ENCODE results near the gene BIN2.

DNA sequence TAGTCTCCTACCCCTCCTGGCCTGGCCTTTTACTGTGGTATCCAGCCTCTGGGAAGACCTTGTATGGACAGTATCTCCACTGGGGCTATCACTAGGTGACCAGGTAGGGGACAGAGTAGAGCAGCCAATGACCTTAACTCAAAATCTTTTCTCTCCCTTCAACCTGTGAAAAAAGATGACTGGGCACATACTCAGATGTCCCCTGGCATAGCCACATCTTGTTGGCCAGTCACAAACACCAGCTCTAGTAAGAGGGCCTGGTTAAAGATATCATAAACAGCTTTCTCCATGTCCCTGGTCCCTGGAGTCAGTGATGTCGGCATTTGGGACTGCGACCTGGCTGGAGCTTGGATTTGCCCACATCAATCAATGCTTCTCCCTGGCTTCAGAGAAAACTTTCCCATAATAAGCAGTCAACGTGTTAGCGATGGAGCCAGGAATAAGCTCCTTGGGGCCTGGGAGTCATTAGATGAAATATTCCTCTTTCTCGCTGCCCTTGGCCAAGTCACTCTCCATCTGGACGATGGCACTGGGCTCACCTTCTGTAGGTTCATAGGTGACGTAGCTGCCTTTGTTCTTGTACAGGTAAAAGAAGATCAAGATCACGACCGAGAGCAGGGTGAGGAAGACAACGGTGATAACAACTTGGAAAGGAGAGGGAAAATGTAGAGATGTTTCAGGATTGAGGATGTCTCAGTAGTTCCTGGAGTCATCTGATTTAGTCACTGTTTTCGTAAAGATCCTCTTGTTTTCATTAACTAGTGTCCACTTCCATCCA lies 78.3 kb downstream of the BIN2 start:
- TF ChIP-seq, protein P1, sequence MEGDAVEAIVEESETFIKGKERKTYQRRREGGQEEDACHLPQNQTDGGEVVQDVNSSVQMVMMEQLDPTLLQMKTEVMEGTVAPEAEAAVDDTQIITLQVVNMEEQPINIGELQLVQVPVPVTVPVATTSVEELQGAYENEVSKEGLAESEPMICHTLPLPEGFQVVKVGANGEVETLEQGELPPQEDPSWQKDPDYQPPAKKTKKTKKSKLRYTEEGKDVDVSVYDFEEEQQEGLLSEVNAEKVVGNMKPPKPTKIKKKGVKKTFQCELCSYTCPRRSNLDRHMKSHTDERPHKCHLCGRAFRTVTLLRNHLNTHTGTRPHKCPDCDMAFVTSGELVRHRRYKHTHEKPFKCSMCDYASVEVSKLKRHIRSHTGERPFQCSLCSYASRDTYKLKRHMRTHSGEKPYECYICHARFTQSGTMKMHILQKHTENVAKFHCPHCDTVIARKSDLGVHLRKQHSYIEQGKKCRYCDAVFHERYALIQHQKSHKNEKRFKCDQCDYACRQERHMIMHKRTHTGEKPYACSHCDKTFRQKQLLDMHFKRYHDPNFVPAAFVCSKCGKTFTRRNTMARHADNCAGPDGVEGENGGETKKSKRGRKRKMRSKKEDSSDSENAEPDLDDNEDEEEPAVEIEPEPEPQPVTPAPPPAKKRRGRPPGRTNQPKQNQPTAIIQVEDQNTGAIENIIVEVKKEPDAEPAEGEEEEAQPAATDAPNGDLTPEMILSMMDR (conservative IDR thresholded peaks at IDR 0.05; ENCODE audit: low read depth, low read length): no peak
- TF ChIP-seq EZH2 (IDR thresholded peaks at IDR 0.05; ENCODE audit: borderline replicate concordance, low read depth, low read length, poor library complexity, severe bottlenecking): no peak
